ENCODE measurements around the gene LLGL2. TPM values are rescaled to one million over a fixed set of nuclear protein-coding genes. Genes with fewer than 3 reads are reported as not detected.

LLGL2 gene
- total RNA-seq, 1 donor from 2014 or later = 111 TPM

- intact Hi-C loops (cut with DNase I) = no loop called here
- ATAC-seq (peak; percentile 50 to 81), DNase-seq (peak; percentile 76)
- TF ChIP-seq CTCF (IDR thresholded peaks at IDR 0.05) = no peak
- H3K4me3 ChIP-seq = peak overlapping the region; percentile 3
- no peaks in the 10 kb centered on the region for H3K27me3 ChIP-seq (ENCODE audit: low read depth)
- H3K36me3 ChIP-seq = peaks cover 55% of the 10 kb centered on the region
- H3K9me3 ChIP-seq = no peaks in the 10 kb centered on the region
- H3K27ac ChIP-seq = peak overlapping the region; percentile 80
- H3K4me1 ChIP-seq = no peaks in the 10 kb centered on the region
Measured at GRCh38 chr17:75571197-75571884, 45.8 kb downstream of the LLGL2 start.

- Histone ChIP-seq H3K36me3 (peaks cover 51% of the 10 kb centered on the region), H3K9me3 (no peaks in the 10 kb centered on the region), H3K27me3 (ENCODE audit: low read depth) (no peaks in the 10 kb centered on the region), H3K27ac (peak overlapping the region; percentile 80), H3K4me1 (no peaks in the 10 kb centered on the region), H3K4me3 (no peak overlapping the region)
- no peak for TF ChIP-seq CTCF (IDR thresholded peaks at IDR 0.05)
- intact Hi-C loops (cut with DNase I) = no loop called here
- no peak for ATAC-seq
- no peak for DNase-seq
Measured at GRCh38 chr17:75571885-75572215, 46.4 kb downstream of the LLGL2 start.

- DNase-seq (no peak), ATAC-seq (no peak)
- TF ChIP-seq CTCF (IDR thresholded peaks at IDR 0.05) = no peak
- Histone ChIP-seq H3K4me3 (no peak overlapping the region), H3K27ac (no peak overlapping the region), H3K36me3 (peaks cover 48% of the 10 kb centered on the region), H3K27me3 (ENCODE audit: low read depth) (no peaks in the 10 kb centered on the region), H3K4me1 (no peaks in the 10 kb centered on the region), H3K9me3 (no peaks in the 10 kb centered on the region)
- intact Hi-C loops (cut with DNase I) = no loop called here
Measured at GRCh38 chr17:75572713-75573539, 47.4 kb downstream of the LLGL2 start.

- DNase-seq (no peak), ATAC-seq (no peak)
- no peak for TF ChIP-seq CTCF (IDR thresholded peaks at IDR 0.05)
- Histone ChIP-seq H3K4me1 (no peaks in the 10 kb centered on the region), H3K27me3 (ENCODE audit: low read depth) (no peaks in the 10 kb centered on the region), H3K9me3 (no peaks in the 10 kb centered on the region), H3K36me3 (peaks cover 42% of the 10 kb centered on the region), H3K27ac (no peak overlapping the region), H3K4me3 (no peak overlapping the region)
- intact Hi-C loops (cut with DNase I) = no loop called here
Measured at GRCh38 chr17:75573540-75573957, 48.1 kb downstream of the LLGL2 start.

- Histone ChIP-seq H3K36me3 (peaks cover 38% of the 10 kb centered on the region), H3K27me3 (ENCODE audit: low read depth) (no peaks in the 10 kb centered on the region), H3K9me3 (no peaks in the 10 kb centered on the region), H3K4me1 (peaks cover 3% of the 10 kb centered on the region), H3K4me3 (no peak overlapping the region), H3K27ac (no peak overlapping the region)
- no peak for DNase-seq
- ATAC-seq = no peak
- no peak for TF ChIP-seq CTCF (IDR thresholded peaks at IDR 0.05)
- intact Hi-C loops (cut with DNase I) = no loop called here
Measured at GRCh38 chr17:75573994-75574393, 48.5 kb downstream of the LLGL2 start.

All from lower lobe of right lung (tissue), 2 donors.